K562 (cell line): ENCODE results near the gene SAMD13. TPM values are rescaled to one million over a fixed set of nuclear protein-coding genes. Genes with fewer than 3 reads are reported as not detected.
A peak's percentile ranks its signal among the peaks of the same experiment; 100 is the strongest.

ENCODE experiments used
- ILF3 ChIP-seq: fragments of 450-650 bp; IDR thresholded peaks from 2 replicates; pipeline ENCODE4 v1.6.1; 2018; ENCODE audit warnings: antibody characterized with exemption, mild to moderate bottlenecking, moderate library complexity, borderline replicate concordance
- JUN ChIP-seq, 2 experiments: sonication (generic) in 1 of 2; formaldehyde crosslinking in 1 of 2; IDR thresholded peaks; 2 replicates each; pipeline versions ENCODE4 v1.6.1 to v1.8.0; 2012 to 2022; ENCODE audit warnings: borderline replicate concordance in 2 of 2, mild to moderate bottlenecking in 2 of 2, improper control_type of control experiment in 1 of 2, low read depth in 1 of 2, low read length in 1 of 2, missing genetic modification reagents in 1 of 2
- LEF1 ChIP-seq: fragments of 450-650 bp; IDR thresholded peaks from 2 replicates; pipeline ENCODE4 v1.6.1; 2016; ENCODE audit warnings: mild to moderate bottlenecking
- MAZ ChIP-seq, 2 experiments: fragments of 450-650 bp in 1 of 2; sonication (generic) in 1 of 2; formaldehyde crosslinking; IDR thresholded peaks in 1 of 2; conservative IDR thresholded peaks in 1 of 2; 2 replicates each; pipeline versions ENCODE4 v1.4.0 to v1.5.0; 2020; ENCODE audit warnings: mild to moderate bottlenecking in 1 of 2, missing genetic modification reagents in 1 of 2
- RUNX1 ChIP-seq: sonication (generic); IDR thresholded peaks from 2 replicates; pipeline ENCODE4 v1.6.1; 2016; ENCODE audit warnings: antibody characterized with exemption, low read depth
- SMAD4 ChIP-seq: fragments of 250-450 bp; sonication (Bioruptor Pico); conservative IDR thresholded peaks from 2 replicates; pipeline ENCODE4 v1.8.0; 2021; ENCODE audit warnings: inconsistent platforms, mild to moderate bottlenecking, moderate library complexity
- SNAPC5 ChIP-seq: fragments of 250-450 bp; sonication (Bioruptor Pico); IDR thresholded peaks from 2 replicates; pipeline ENCODE4 v1.8.0; 2021; ENCODE audit warnings: moderate library complexity, mild to moderate bottlenecking, inconsistent platforms
- TAF15 ChIP-seq: fragments of 200-400 bp; formaldehyde crosslinking; IDR thresholded peaks from 2 replicates; pipeline ENCODE4 v1.6.1; 2017; ENCODE audit warnings: mild to moderate bottlenecking, low read depth, low read length, moderate library complexity
- TCF3 ChIP-seq: sonication (generic); formaldehyde crosslinking; IDR thresholded peaks from 2 replicates; pipeline ENCODE4 v1.4.0; 2020; ENCODE audit warnings: mild to moderate bottlenecking, missing genetic modification reagents
- VEZF1 ChIP-seq: fragments of 200-800 bp; sonication (Bioruptor generic); IDR thresholded peaks from 2 replicates; pipeline ENCODE4 v1.6.1; 2017; ENCODE audit warnings: missing genetic modification characterization, missing compliant biosample characterization
- polyA plus RNA-seq, 8 experiments: library from polyadenylated mRNA; depleted of rRNA in 4 of 8; stranded (reverse) in 5 of 8; unstranded in 3 of 8; fragments of >200 nt; fragmentation: Nextera tagmentation in 2 of 8; fragmentation: Illumina TruSeq in 1 of 8; extraction: Ambion mirVana in 2 of 8; extraction: Trizol in 1 of 8; gene quantifications; 2 replicates each; pipeline versions ENCODE4 v1.2.1 to v1.2.3, GENCODE V29; 2011 to 2014; ENCODE audit warnings: inconsistent platforms in 1 of 8, missing spikeins in 1 of 8
- total RNA-seq, 7 experiments: library from RNA; depleted of rRNA in 6 of 7; stranded (reverse); fragments of >200 nt in 6 of 7; fragmentation: Illumina TruSeq in 2 of 7; extraction: Trizol in 2 of 7; gene quantifications; 2 replicates each; pipeline versions ENCODE4 v1.2.1 to v1.2.3, GENCODE V29; 2011 to 2021; ENCODE audit warnings: low replicate concordance in 1 of 7
- TF ChIP-seq, protein P1 (sequence below): fragments of 250-450 bp; sonication (Bioruptor Pico); IDR thresholded peaks from 2 replicates; pipeline ENCODE4 v1.5.0; 2021; ENCODE audit warnings: mild to moderate bottlenecking, borderline replicate concordance
- TF ChIP-seq, protein P2 (sequence below): fragments of 250-450 bp; sonication (Bioruptor Pico); IDR thresholded peaks from 2 replicates; pipeline ENCODE4 v1.4.0; 2020; ENCODE audit warnings: mild to moderate bottlenecking
- TF ChIP-seq, protein P3 (sequence below), 2 experiments: fragments of 250-450 bp in 1 of 2; fragments of 450-650 bp in 1 of 2; sonication (Bioruptor Pico) in 1 of 2; IDR thresholded peaks; 2 replicates each; pipeline versions ENCODE4 v1.6.1 to v1.8.0; 2016 to 2021; ENCODE audit warnings: mild to moderate bottlenecking in 2 of 2, moderate library complexity in 2 of 2, missing compliant biosample characterization in 1 of 2, missing genetic modification characterization in 1 of 2

Gene SAMD13
- total and polyA plus RNA-seq, 9 of the 15 experiments (the other 6 are each of a cell fraction or from before 2014, with no cell fraction given), result 0.78 to 2.7 (median 1.00) TPM

GRCh38 chr1:84365225-84366221 lies 64.0 kb downstream of the SAMD13 start (continued):
- TF ChIP-seq, protein P1, sequence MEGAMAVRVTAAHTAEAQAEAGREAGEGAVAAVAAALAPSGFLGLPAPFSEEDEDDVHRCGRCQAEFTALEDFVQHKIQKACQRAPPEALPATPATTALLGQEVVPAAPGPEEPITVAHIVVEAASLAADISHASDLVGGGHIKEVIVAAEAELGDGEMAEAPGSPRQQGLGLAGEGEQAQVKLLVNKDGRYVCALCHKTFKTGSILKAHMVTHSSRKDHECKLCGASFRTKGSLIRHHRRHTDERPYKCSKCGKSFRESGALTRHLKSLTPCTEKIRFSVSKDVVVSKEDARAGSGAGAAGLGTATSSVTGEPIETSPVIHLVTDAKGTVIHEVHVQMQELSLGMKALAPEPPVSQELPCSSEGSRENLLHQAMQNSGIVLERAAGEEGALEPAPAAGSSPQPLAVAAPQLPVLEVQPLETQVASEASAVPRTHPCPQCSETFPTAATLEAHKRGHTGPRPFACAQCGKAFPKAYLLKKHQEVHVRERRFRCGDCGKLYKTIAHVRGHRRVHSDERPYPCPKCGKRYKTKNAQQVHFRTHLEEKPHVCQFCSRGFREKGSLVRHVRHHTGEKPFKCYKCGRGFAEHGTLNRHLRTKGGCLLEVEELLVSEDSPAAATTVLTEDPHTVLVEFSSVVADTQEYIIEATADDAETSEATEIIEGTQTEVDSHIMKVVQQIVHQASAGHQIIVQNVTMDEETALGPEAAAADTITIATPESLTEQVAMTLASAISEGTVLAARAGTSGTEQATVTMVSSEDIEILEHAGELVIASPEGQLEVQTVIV (CRISPR knock-in tag), result no peak
- TF ChIP-seq TCF3 (no peak), SNAPC5 (CRISPR knock-in tag) (no peak), LEF1 (no peak), MAZ (CRISPR knock-in tag; conservative IDR thresholded peaks at IDR 0.05 in 1 of 2, IDR thresholded peaks at IDR 0.05 in 1 of 2) (0 out of 4 replicates have a peak, but pooled peaks of 1 of the 2 experiments have one; percentile 38), RUNX1 (no peak), VEZF1 (CRISPR knock-in tag) (0 out of 2 replicates have a peak, but pooled peaks have one; percentile 12), JUN (IDR thresholded peaks at IDR 0.05; ENCODE audit: borderline replicate concordance, low read depth, low read length) (peak; percentile 91), JUN (CRISPR knock-in tag; IDR thresholded peaks at IDR 0.05; ENCODE audit: borderline replicate concordance) (no peak), ILF3 (no peak), TAF15 (no peak), SMAD4 (CRISPR knock-in tag) (0 out of 2 replicates have a peak, but pooled peaks have one; percentile 34)
- TF ChIP-seq, protein P2, sequence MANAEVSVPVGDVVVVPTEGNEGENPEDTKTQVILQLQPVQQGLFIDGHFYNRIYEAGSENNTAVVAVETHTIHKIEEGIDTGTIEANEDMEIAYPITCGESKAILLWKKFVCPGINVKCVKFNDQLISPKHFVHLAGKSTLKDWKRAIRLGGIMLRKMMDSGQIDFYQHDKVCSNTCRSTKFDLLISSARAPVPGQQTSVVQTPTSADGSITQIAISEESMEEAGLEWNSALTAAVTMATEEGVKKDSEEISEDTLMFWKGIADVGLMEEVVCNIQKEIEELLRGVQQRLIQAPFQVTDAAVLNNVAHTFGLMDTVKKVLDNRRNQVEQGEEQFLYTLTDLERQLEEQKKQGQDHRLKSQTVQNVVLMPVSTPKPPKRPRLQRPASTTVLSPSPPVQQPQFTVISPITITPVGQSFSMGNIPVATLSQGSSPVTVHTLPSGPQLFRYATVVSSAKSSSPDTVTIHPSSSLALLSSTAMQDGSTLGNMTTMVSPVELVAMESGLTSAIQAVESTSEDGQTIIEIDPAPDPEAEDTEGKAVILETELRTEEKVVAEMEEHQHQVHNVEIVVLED (CRISPR knock-in tag), result no peak
- TF ChIP-seq, protein P3, sequence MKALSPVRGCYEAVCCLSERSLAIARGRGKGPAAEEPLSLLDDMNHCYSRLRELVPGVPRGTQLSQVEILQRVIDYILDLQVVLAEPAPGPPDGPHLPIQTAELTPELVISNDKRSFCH (CRISPR knock-in tag; IDR thresholded peaks at IDR 0.05), result no peak
- TF ChIP-seq, protein P3 (tag; IDR thresholded peaks at IDR 0.05), result peak; percentile 94; the same call in 1 of the 2 replicates
